Spinal cord (tissue), 10 donors: ENCODE results near the gene KCNQ1. TPM values are rescaled to one million over a fixed set of nuclear protein-coding genes. Genes with fewer than 3 reads are reported as not detected.

ENCODE experiments used
- DNase-seq, 6 donors: peaks; one replicate each; pipeline versions ENCODE4 v3.0.0 to v3.0.0-alpha.2; 2013 to 2015; ENCODE audit warnings: low spot score in 6 of 6, low read depth in 4 of 6
- H3K27ac ChIP-seq: one replicate; pipeline ENCODE4 v1.5.1; 2013; ENCODE audit warnings: low read depth, low read length, control low read depth
- H3K27me3 ChIP-seq: one replicate; pipeline ENCODE4 v1.6.1; 2013; ENCODE audit warnings: low read length; ENCODE audit not compliant: control insufficient read depth, insufficient read depth
- H3K36me3 ChIP-seq: one replicate; pipeline ENCODE4 v1.6.1; 2013; ENCODE audit warnings: low read length; ENCODE audit not compliant: control insufficient read depth, insufficient read depth
- H3K4me1 ChIP-seq: one replicate; pipeline ENCODE4 v1.6.1; 2013; ENCODE audit warnings: low read length; ENCODE audit not compliant: control insufficient read depth, insufficient read depth
- H3K4me3 ChIP-seq: one replicate; pipeline ENCODE4 v1.5.1; 2013; ENCODE audit warnings: low read depth, low read length, control low read depth
- H3K9me3 ChIP-seq: one replicate; pipeline ENCODE4 v1.6.1; 2013; ENCODE audit warnings: low read length; ENCODE audit not compliant: control insufficient read depth, insufficient read depth
- WGBS: methylation state at CpG from one replicate; pipeline ENCODE4 v1.1.5; 2013; ENCODE audit warnings: missing lambda C conversion rate; ENCODE audit not compliant: insufficient coverage; 5-methylcytosine and 5-hydroxymethylcytosine counted together
- polyA plus RNA-seq, 2 donors: library from polyadenylated mRNA; unstranded; fragments of 120-200 nt; gene quantifications; one replicate each; pipeline ENCODE4 v1.2.1, GENCODE V29; 2013; ENCODE audit not compliant: insufficient read length in 2 of 2
- total RNA-seq, 2 donors: library from RNA; depleted of rRNA in 1 of 2; stranded (reverse); fragments of 120-200 nt in 1 of 2; fragments of >200 nt in 1 of 2; gene quantifications; one replicate each; pipeline versions ENCODE4 v1.2.3 to v1.2.4, GENCODE V29; 2013 to 2014
- donor health status: healthy.

Gene KCNQ1
- total and polyA plus RNA-seq, 4 donors = 0.83 to 3.1 (median 2.1) TPM

- under 1% methylated on average over 54 of the region's 55 CpGs for WGBS
- Histone ChIP-seq H3K27me3 (no peaks in the 10 kb centered on the region), H3K9me3 (no peaks in the 10 kb centered on the region), H3K36me3 (peaks cover 76% of the 10 kb centered on the region), H3K27ac (peak overlapping the region; percentile 85), H3K4me1 (peaks cover 30% of the 10 kb centered on the region), H3K4me3 (peak overlapping the region; percentile 95)
- DNase-seq = no peak
These were observed 43.9 kb upstream of the KCNQ1 start for GRCh38 chr11:2400762-2401435.

- Histone ChIP-seq H3K36me3 (peaks cover 76% of the 10 kb centered on the region), H3K27ac (peak overlapping the region; percentile 85), H3K4me3 (peak overlapping the region; percentile 95), H3K27me3 (no peaks in the 10 kb centered on the region), H3K4me1 (peaks cover 30% of the 10 kb centered on the region), H3K9me3 (no peaks in the 10 kb centered on the region)
- 61% methylated on average over 9 of the region's 12 CpGs for WGBS
- no peak for DNase-seq
These were observed 43.3 kb upstream of the KCNQ1 start for GRCh38 chr11:2401436-2401984.

GRCh38 chr11:2402106-2402505, 42.7 kb upstream of the KCNQ1 start:
- no peak overlapping the region for H3K27ac ChIP-seq
- H3K4me1 ChIP-seq = peaks cover 30% of the 10 kb centered on the region
- DNase-seq = no peak
- H3K9me3 ChIP-seq = no peaks in the 10 kb centered on the region
- peaks cover 73% of the 10 kb centered on the region for H3K36me3 ChIP-seq
- no peaks in the 10 kb centered on the region for H3K27me3 ChIP-seq
- WGBS = 96% methylated on average over 12 of the region's 13 CpGs
- no peak overlapping the region for H3K4me3 ChIP-seq

GRCh38 chr11:2402890-2403645, 41.7 kb upstream of the KCNQ1 start:
- Histone ChIP-seq H3K36me3 (peaks cover 71% of the 10 kb centered on the region), H3K27me3 (no peaks in the 10 kb centered on the region), H3K4me3 (no peak overlapping the region), H3K4me1 (peaks cover 34% of the 10 kb centered on the region), H3K27ac (no peak overlapping the region), H3K9me3 (no peaks in the 10 kb centered on the region)
- no peak for DNase-seq
- WGBS = 95% methylated on average over 29 of the region's 31 CpGs

GRCh38 chr11:2404735-2405196, 40.0 kb upstream of the KCNQ1 start:
- H3K9me3 ChIP-seq = no peaks in the 10 kb centered on the region
- peaks cover 58% of the 10 kb centered on the region for H3K36me3 ChIP-seq
- H3K4me3 ChIP-seq = no peak overlapping the region
- peaks cover 39% of the 10 kb centered on the region for H3K4me1 ChIP-seq
- peaks cover 10% of the 10 kb centered on the region for H3K27me3 ChIP-seq
- 77% methylated on average over 12 of the region's 12 CpGs for WGBS
- DNase-seq = no peak
- H3K27ac ChIP-seq = no peak overlapping the region

GRCh38 chr11:2406451-2406850, 38.4 kb upstream of the KCNQ1 start:
- Histone ChIP-seq H3K36me3 (peaks cover 52% of the 10 kb centered on the region), H3K4me3 (no peak overlapping the region), H3K27me3 (peaks cover 12% of the 10 kb centered on the region), H3K9me3 (no peaks in the 10 kb centered on the region), H3K4me1 (peaks cover 42% of the 10 kb centered on the region), H3K27ac (no peak overlapping the region)
- WGBS = 88% methylated on average over 14 of the region's 14 CpGs
- DNase-seq = no peak

- no peak for DNase-seq
These were observed 37.9 kb upstream of the KCNQ1 start for GRCh38 chr11:2406878-2407410.

GRCh38 chr11:2408671-2409070, 36.1 kb upstream of the KCNQ1 start:
- 79% methylated on average over 6 of the region's 11 CpGs for WGBS
- peaks cover 32% of the 10 kb centered on the region for H3K36me3 ChIP-seq
- H3K27me3 ChIP-seq = peaks cover 12% of the 10 kb centered on the region
- DNase-seq = no peak
- no peaks in the 10 kb centered on the region for H3K9me3 ChIP-seq
- no peak overlapping the region for H3K4me3 ChIP-seq
- H3K27ac ChIP-seq = peak overlapping the region; percentile 16
- peaks cover 33% of the 10 kb centered on the region for H3K4me1 ChIP-seq

More at GRCh38 chr11:2406878-2407410, 37.9 kb upstream of the KCNQ1 start:
- Histone ChIP-seq H3K4me1 (peaks cover 37% of the 10 kb centered on the region), H3K27me3 (peaks cover 12% of the 10 kb centered on the region), H3K9me3 (no peaks in the 10 kb centered on the region), H3K27ac (no peak overlapping the region), H3K4me3 (no peak overlapping the region), H3K36me3 (peaks cover 49% of the 10 kb centered on the region)
- 92% methylated on average over 24 of the region's 24 CpGs for WGBS

GRCh38 chr11:2409126-2409525, 35.7 kb upstream of the KCNQ1 start:
- Histone ChIP-seq H3K4me3 (no peak overlapping the region), H3K36me3 (peaks cover 27% of the 10 kb centered on the region), H3K27me3 (peaks cover 12% of the 10 kb centered on the region), H3K27ac (peak overlapping the region; percentile 16), H3K4me1 (peaks cover 33% of the 10 kb centered on the region), H3K9me3 (no peaks in the 10 kb centered on the region)
- peak in 1 of 6 donors; percentile 57 for DNase-seq
- WGBS = 39% methylated on average over 7 of the region's 16 CpGs
